Natural killer cell (primary cell): ENCODE measurements around the gene C11orf97. TPM values are rescaled to one million over a fixed set of nuclear protein-coding genes. Genes with fewer than 3 reads are reported as not detected.

Experiments used
- ATAC-seq, 3 donors: fragments of 150-1000 bp in 2 of 3; fragments of 200-7000 bp in 1 of 3; cut with Tn5 transposase; 1 replicate in 1 of 3; 2 replicates in 2 of 3; pipeline ENCODE4 v1.10.0; 2021; ENCODE audit warnings: mild to moderate bottlenecking in 2 of 3, moderate library complexity in 2 of 3
- DNase-seq, 2 donors: peaks; one replicate each; pipeline versions ENCODE4 v3.0.0 to v3.0.0-alpha.2; 2013 to 2021; ENCODE audit warnings: mixed read lengths in 1 of 2
- H3K27ac ChIP-seq: one replicate; pipeline ENCODE4 v1.5.1; 2013; ENCODE audit warnings: mild to moderate bottlenecking, low read length
- H3K27me3 ChIP-seq: one replicate; pipeline ENCODE4 v1.6.1; 2013; ENCODE audit warnings: low read length; ENCODE audit not compliant: control insufficient read depth, insufficient read depth
- H3K36me3 ChIP-seq: one replicate; pipeline ENCODE4 v1.6.1; 2013; ENCODE audit warnings: low read length; ENCODE audit not compliant: control insufficient read depth, insufficient read depth
- H3K4me1 ChIP-seq: one replicate; pipeline ENCODE4 v1.6.1; 2013; ENCODE audit warnings: low read length; ENCODE audit not compliant: control insufficient read depth, insufficient read depth
- H3K4me3 ChIP-seq: one replicate; pipeline ENCODE4 v1.5.1; 2013; ENCODE audit warnings: low read length
- H3K9me3 ChIP-seq: one replicate; pipeline ENCODE4 v1.6.1; 2013; ENCODE audit warnings: low read length; ENCODE audit not compliant: control insufficient read depth, insufficient read depth
- H3K27ac Mint-ChIP-seq, 2 donors: one replicate each; pipeline ENCODE4 v1.8.0; 2022; ENCODE audit warnings: mild to moderate bottlenecking in 2 of 2, mixed read lengths in 2 of 2, moderate library complexity in 1 of 2
- H3K27me3 Mint-ChIP-seq, 2 donors: one replicate each; pipeline ENCODE4 v1.8.0; 2022; ENCODE audit warnings: low read depth in 2 of 2, mixed read lengths in 2 of 2
- H3K36me3 Mint-ChIP-seq: one replicate; pipeline ENCODE4 v1.8.0; 2022; ENCODE audit warnings: mixed read lengths
- H3K4me1 Mint-ChIP-seq, 2 donors: one replicate each; pipeline ENCODE4 v1.8.0; 2022; ENCODE audit warnings: mixed read lengths in 2 of 2
- H3K4me3 Mint-ChIP-seq: one replicate; pipeline ENCODE4 v1.8.0; 2022; ENCODE audit warnings: mild to moderate bottlenecking, moderate library complexity, mixed read lengths
- H3K9me3 Mint-ChIP-seq, 2 donors: one replicate each; pipeline ENCODE4 v1.8.0; 2022; ENCODE audit warnings: mixed read lengths in 2 of 2
- WGBS: methylation state at CpG from one replicate; pipeline ENCODE4 v1.1.7; 2013; ENCODE audit warnings: missing lambda C conversion rate; ENCODE audit not compliant: insufficient coverage; 5-methylcytosine and 5-hydroxymethylcytosine counted together
- intact Hi-C: fragments of 100-400 bp; cut with micrococcal nuclease; formaldehyde crosslinking; loops from one replicate; pipeline ENCODE4 v1.14.2; 2022
- total RNA-seq, 4 donors: library from RNA; stranded (reverse); fragments of 120-200 nt in 1 of 4; gene quantifications; one replicate each; pipeline versions ENCODE4 v1.2.3 to v1.2.4, GENCODE V29; 2013 to 2022
- TF ChIP-seq, protein P1 (sequence below): fragments of 200-600 bp; IDR thresholded peaks from one replicate; pipeline ENCODE4 v1.8.0; 2022; ENCODE audit warnings: antibody characterized with exemption

The C11orf97 gene
- total RNA-seq, 3 donors from 2014 or later (not counting 1 experiment from before 2014, with no cell fraction given), result not detected

DNA sequence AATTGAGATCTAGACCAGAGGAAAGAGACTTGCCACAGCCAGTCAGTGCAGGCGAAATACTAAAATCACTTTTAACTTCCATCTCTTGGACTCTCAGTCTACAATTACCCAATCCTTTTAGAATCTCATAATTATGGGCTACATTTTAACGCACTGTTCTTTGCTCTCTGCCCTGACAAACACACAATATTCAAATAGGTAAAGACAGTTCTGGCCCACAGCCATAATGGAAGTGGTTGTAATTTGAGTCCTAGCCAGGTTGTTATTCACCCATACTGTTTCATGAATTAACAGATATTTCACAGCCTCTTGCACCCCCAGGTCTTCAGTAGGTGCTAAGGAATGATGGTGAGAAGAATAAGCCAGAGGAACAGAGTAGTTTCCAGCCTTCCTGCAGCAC is 830 bp downstream of the C11orf97 start:
- TF ChIP-seq, protein P1, sequence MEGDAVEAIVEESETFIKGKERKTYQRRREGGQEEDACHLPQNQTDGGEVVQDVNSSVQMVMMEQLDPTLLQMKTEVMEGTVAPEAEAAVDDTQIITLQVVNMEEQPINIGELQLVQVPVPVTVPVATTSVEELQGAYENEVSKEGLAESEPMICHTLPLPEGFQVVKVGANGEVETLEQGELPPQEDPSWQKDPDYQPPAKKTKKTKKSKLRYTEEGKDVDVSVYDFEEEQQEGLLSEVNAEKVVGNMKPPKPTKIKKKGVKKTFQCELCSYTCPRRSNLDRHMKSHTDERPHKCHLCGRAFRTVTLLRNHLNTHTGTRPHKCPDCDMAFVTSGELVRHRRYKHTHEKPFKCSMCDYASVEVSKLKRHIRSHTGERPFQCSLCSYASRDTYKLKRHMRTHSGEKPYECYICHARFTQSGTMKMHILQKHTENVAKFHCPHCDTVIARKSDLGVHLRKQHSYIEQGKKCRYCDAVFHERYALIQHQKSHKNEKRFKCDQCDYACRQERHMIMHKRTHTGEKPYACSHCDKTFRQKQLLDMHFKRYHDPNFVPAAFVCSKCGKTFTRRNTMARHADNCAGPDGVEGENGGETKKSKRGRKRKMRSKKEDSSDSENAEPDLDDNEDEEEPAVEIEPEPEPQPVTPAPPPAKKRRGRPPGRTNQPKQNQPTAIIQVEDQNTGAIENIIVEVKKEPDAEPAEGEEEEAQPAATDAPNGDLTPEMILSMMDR, result no peak
- Histone ChIP-seq H3K4me3 (no peak overlapping the region), H3K27ac (no peak overlapping the region), H3K4me1 (peaks cover 11% of the 10 kb centered on the region), H3K27me3 (no peaks in the 10 kb centered on the region), H3K9me3 (no peaks in the 10 kb centered on the region), H3K36me3 (no peaks in the 10 kb centered on the region)
- WGBS, result 36% methylated on average over 2 of the region's 2 CpGs
- intact Hi-C loops, result loop anchor here (5.0 kb wide), 1 partner anchor 1699 kb away; no protein-coding TSS in a partner anchor
- peak overlapping the region; percentile 92 for H3K4me3 Mint-ChIP-seq
- no peaks in the 10 kb centered on the region for H3K9me3 Mint-ChIP-seq
- peaks cover 17 to 22% of the 10 kb centered on the region in 2 donors for H3K4me1 Mint-ChIP-seq
- H3K36me3 Mint-ChIP-seq, result no peaks in the 10 kb centered on the region
- no peak for ATAC-seq
- peaks cover 8 to 18% of the 10 kb centered on the region in 2 donors for H3K27me3 Mint-ChIP-seq
- no peak for DNase-seq
- peak overlapping the region; percentile 80 to 82 for H3K27ac Mint-ChIP-seq

DNA sequence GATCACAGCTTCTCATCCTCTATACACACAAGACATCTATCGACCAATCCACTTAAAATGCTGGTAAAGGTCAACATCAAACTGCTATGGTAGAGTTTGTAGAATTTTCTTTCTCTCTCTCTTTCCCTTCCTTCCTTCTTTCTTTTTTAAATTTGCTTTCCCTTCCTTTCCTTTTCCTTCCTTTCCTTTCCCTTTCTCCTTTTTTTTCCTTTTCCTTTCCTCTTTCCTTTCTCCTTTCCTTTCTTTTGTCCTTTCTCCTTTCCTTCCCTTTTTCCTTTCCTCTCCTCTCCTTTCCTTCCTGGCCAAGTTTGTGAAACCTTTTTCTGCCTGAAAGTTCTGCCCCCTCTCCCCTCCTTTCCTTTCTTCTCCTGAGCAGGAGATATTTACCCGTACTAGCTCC is 3.1 kb downstream of the C11orf97 start:
- no peak for ATAC-seq
- Histone ChIP-seq H3K4me3 (no peak overlapping the region), H3K27ac (no peak overlapping the region), H3K36me3 (no peaks in the 10 kb centered on the region), H3K9me3 (no peaks in the 10 kb centered on the region), H3K4me1 (peaks cover 11% of the 10 kb centered on the region), H3K27me3 (no peaks in the 10 kb centered on the region)
- peaks cover 17 to 22% of the 10 kb centered on the region in 2 donors for H3K4me1 Mint-ChIP-seq
- no peaks in the 10 kb centered on the region for H3K9me3 Mint-ChIP-seq
- no peaks in the 10 kb centered on the region for H3K36me3 Mint-ChIP-seq
- TF ChIP-seq, protein P1, result no peak
- WGBS, result 82% methylated on average over 1 of the region's 2 CpGs
- peaks cover 8 to 14% of the 10 kb centered on the region in 2 donors for H3K27me3 Mint-ChIP-seq
- H3K4me3 Mint-ChIP-seq, result no peak overlapping the region
- intact Hi-C loops, result loop anchor here (5.0 kb wide), 1 partner anchor 1247 kb away; no protein-coding TSS in a partner anchor
- no peak for DNase-seq
- no peak overlapping the region for H3K27ac Mint-ChIP-seq

DNA sequence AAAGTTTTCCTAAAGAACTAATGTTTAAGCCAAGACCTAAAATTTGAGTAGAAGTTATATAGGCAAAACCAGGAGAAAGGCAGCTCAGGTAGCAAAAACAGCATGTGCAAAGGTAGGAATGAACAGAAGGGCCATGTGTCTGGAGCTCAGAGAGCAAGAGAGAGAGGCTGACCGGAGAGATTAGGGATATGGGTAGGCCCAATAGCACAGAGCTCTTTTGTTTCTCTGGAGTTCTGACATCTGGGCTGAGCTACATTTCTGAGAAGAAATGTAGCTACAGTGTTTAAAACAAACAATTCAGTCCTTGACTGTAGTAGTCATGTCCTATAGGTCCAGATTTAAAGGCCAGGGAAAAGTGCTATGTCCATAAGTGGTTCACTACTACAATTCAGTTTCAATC is 4.5 kb downstream of the C11orf97 start:
- WGBS, result 53% methylated on average over 1 of the region's 1 CpG
- intact Hi-C loops, result loop anchor here (5.0 kb wide), 1 partner anchor 1246 kb away; no protein-coding TSS in a partner anchor
- H3K9me3 ChIP-seq, result no peaks in the 10 kb centered on the region

More for the DNA sequence above, 4.5 kb downstream of the C11orf97 start:
- Histone ChIP-seq H3K4me3 (no peak overlapping the region), H3K27ac (no peak overlapping the region), H3K36me3 (no peaks in the 10 kb centered on the region), H3K4me1 (peaks cover 11% of the 10 kb centered on the region), H3K27me3 (no peaks in the 10 kb centered on the region)
- DNase-seq (no peak), ATAC-seq (no peak)
- Mint-ChIP-seq H3K4me3 (no peak overlapping the region), H3K9me3 (no peaks in the 10 kb centered on the region), H3K27me3 (peaks cover 8 to 9% of the 10 kb centered on the region in 2 donors), H3K27ac (no peak overlapping the region), H3K36me3 (no peaks in the 10 kb centered on the region), H3K4me1 (peaks cover 15 to 17% of the 10 kb centered on the region in 2 donors)
- TF ChIP-seq, protein P1, result no peak
